NCI-H1417 treated with DMSO at 0.1 percent for 48 hours (cell line): ENCODE measurements around the gene NOC4L.

Experiments used
- DNase-seq: peaks from one replicate; lab custom pipeline; 2025; lab: John Stamatoyannopoulos, UW

NOC4L gene

GRCh38 chr12:132156573-132157325, 12.5 kb downstream of the NOC4L start:
- no peak for DNase-seq

- no peak for DNase-seq
Observed at GRCh38 chr12:132157733-132158409, 13.6 kb downstream of the NOC4L start.

DNA sequence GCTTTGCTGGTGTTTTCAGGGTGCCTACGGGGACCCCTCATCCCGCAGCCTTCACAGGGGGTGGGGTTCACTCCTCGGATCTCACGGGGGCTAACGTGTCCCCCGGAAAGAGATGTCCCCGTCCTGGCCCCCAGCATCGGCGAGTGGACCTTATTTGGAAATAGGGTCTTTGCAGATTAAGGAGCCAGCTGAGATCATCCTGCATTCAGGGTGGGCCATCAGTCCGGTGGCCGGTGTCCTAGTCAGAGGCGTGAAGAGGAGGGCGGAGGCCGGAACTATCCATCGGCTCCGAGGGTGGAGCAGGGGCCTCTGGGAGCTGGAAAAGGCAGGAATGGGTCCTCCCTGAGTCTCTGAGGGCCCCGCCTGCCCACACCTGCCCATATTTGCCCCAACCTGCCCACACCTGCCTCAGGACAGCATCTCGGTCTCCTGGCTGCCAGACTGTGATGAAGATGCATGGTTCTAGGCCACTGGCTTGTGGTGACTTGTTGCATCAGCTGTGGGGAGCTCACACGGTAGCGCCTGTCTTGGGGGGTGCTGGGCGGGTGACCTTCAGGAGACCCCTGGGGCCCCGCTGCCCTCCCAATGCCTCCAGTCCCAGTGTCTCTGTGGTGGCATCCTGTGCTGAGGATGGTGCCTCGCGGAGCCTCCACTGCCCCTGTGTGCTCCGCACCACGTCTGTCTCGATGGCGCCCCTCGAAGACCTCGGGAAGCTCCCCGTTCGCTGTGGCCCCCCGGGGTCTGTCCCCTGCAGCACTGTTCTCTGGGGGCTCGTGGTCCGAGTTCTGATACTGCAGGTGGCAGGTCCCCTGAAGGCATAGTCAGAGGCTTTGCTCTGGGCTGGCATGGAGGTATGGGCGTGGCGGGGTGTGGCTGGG, 14.7 kb downstream of the NOC4L start:
- DNase-seq: no peak

DNA sequence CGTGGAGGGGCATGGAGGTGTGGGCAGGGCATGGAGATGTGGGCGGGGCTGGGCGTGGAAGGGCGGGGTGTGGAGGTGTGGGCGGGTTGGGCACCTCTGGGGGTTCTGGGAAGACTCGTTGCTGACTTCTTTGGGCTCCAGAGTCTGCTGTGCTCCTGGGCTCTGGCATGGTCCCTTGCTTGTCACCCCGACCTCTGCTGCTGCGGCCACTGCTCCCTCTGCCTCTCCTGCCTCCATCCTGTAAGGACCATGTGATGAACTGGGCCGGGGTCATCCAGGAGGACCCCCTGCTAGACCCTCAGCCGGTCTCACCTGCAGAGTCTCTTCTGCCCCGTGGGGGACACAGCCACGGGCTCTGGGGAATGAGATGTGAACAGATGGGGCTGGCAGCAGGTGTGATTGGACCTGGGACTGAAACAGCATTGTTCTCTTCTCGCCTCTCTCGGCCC, 15.3 kb downstream of the NOC4L start:
- no peak for DNase-seq

GRCh38 chr12:132160016-132160415, 15.8 kb downstream of the NOC4L start:
- DNase-seq: no peak

DNA sequence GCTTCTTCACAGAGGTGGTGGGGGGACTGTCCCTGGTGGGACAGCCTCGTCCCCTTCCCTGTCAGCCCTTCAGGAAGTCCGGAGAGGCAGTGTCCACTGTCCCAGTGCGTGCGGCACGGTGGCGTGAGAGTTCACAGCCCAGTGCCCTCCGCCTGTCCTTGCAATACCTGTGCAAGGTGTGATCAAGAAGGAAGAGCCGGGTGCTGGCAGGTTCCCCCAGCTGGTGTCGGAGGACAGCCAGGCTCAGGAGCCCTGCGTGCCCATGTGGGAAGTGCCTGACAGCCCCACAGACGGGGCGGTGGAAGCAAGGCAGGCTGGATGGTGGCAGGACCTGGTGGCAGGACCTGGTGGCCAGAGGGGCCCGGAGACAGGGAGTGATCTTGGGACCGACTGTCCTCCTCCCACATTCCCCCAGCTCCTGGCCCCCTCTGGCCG, 16.4 kb downstream of the NOC4L start:
- DNase-seq: no peak

DNA sequence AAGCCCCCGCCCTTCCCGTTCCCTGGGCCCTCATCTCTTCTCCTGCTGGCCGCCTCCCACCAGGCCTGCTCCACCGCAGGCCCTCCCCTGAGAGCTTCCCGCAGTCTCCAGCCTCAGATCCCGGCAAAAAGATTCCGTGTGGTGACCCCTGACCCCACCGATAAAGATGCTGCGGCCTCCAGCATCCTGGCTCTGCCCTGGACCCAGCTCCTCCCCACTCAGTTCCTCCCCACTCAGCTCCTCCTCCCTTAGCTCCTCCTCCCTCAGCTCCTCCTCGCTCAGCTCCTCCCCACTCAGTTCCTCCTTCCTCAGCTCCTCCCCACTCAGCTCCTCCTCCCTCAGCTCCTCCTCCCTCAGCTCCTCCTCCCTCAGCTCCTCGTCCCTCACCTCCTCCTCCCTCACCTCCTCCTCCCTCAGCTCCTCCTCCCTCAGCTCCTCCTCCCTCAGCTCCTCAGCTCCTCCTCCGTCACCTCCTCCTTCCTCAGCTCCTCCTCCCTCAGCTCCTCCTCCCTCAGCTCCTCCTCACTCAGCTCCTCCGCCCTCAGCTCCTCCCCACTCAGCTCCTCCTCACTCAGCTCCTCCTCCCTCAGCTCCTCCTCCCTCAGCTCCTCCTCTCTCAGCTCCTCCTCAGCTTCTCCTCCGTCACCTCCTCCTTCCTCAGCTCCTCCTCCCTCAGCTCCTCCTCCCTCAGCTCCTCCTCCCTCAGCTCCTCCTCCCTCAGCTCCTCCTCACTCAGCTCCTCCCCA, 17.0 kb downstream of the NOC4L start:
- DNase-seq: no peak

- DNase-seq: no peak
Observed at GRCh38 chr12:132161796-132162507, 17.7 kb downstream of the NOC4L start.

DNA sequence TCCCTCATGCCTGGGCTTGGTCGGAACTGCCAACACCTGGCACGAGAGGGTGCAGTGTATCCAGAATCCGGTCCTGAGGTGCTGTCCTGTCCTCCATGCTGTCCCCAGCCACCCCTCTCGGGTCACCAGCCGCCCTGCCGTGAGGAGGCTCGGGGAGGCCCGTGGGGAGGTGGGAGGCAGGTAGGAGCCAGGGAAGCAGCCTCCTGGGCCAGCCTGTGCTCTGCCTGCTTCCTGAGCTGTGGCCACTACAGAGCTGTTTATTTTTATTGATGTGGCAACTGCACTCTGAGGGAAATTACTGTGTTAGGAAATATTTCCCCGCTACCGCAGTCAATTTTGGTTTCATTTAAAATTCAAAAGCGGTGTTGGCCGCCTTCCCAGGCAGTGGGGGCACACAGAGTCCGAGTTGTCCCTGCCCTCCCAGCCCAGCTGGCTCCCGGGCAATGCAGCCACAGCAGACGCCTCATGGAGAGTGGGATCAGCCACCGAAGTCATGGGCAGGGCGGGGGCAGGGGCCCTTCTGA, 18.3 kb downstream of the NOC4L start:
- no peak for DNase-seq

DNA sequence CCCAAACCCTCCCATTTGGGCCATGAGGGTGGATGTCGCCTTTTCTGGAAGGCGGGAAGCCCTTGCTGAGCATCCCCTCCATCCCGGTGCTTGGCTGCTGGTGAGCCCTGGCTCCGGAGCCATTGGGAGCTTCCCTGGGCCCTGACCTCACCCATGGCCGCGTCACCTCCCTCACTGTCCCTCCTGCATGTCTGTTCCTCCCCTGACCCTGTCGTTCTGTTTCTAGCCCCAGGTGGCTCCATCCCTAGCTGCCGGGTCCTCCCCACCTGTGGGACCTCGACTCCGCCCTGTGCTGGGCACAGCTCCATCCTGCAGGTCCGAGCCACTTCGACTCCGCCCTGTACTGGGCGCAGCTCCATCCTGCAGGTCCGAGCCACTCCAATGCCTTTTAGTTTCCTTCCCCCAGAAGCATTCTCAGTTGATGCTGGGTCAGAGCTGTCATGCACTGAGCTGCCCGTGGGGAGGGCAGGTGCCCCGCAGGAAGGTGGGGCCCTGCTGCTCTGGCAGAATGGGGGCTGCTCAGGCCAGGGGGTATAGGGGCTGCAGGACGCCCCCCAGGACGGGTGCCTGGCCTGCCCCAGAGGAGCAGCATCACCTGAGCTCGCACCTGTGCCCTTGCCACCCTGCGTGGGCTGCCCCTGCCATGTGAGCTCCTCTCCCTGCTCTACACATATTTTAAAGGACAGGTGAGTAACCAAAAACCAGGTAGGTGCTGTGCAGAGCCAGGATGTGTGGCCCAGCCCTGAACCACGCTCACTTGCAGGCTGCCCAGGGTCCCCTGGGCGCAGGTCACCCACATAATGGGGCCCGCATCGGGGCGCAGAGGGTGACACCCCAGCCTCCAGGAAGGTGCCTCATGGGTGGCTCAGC, 19.0 kb downstream of the NOC4L start:
- DNase-seq: no peak

GRCh38 chr12:132163911-132164288, 19.6 kb downstream of the NOC4L start:
- no peak for DNase-seq

GRCh38 chr12:132164426-132164825, 20.2 kb downstream of the NOC4L start:
- DNase-seq: no peak

- no peak for DNase-seq
Observed at GRCh38 chr12:132165584-132165983, 21.3 kb downstream of the NOC4L start.

- no peak for DNase-seq
Observed at GRCh38 chr12:132166093-132166492, 21.8 kb downstream of the NOC4L start.

DNA sequence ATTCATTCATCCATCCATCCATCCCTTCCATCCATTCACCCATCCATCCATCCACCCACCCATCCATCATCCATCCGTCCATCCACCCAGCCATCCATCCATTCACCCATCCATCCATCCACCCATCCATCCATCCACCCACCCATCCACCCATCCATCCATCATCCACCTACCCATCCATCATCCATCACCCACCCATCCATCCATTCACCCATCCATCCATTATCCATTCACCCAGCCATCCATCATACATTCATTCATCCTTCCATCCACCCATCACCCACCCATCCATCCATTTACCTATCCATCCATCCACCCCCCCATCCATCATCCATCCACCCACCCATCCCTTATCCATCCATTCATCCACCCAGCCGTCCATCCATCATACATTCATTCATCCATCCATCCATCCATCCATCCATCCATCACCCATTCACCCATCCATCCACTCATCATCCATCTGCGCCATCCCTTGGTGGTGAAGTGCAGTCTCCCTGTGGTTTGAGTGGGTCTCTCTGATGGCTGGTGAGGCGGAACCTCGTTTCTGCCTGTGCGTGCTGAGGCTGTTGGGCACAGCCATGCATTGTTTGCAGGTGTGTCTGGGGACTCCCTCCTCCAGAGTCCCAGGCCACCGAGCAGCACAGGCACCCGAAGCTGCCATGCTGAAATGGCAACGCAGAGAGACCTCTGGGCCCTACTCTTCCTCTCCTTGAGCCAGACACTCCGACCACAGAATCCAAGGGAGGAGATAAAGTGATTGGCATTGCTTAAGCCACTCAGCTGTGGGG, 22.7 kb downstream of the NOC4L start:
- DNase-seq: no peak

DNA sequence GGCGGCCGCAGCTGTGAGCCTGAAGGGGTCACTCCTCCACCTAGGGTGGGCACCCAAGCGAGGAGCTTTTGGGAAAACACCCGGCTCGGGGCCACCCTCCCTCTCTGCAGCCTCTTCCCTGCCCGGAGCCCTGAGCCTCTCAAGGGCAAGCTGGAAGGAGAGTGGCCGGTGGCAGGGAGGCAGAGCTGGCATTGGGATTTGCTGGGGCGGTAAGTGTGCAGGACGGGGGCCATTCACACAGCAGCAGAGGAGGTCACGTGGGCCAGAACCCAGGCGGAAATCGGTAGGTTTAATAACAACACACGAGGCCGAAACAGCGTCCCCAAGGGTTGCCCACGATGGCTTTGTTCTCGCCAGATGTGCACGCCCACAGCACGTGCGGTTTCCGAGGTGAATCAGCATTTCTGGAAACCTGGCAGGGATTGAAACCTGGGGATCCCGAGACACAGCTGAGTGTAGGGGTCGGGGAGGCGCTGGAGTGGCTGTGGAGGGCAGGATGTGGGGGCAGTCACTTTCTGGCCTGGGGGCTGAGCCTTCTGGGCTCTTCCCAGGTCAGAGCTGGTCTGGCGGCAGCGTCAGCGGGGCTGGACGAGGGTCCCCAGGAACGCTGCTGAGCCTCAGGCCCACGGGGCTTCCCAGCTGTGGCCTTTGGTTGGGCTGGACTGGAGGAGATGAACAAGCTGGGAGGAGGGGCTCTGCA, 23.5 kb downstream of the NOC4L start:
- no peak for DNase-seq

DNA sequence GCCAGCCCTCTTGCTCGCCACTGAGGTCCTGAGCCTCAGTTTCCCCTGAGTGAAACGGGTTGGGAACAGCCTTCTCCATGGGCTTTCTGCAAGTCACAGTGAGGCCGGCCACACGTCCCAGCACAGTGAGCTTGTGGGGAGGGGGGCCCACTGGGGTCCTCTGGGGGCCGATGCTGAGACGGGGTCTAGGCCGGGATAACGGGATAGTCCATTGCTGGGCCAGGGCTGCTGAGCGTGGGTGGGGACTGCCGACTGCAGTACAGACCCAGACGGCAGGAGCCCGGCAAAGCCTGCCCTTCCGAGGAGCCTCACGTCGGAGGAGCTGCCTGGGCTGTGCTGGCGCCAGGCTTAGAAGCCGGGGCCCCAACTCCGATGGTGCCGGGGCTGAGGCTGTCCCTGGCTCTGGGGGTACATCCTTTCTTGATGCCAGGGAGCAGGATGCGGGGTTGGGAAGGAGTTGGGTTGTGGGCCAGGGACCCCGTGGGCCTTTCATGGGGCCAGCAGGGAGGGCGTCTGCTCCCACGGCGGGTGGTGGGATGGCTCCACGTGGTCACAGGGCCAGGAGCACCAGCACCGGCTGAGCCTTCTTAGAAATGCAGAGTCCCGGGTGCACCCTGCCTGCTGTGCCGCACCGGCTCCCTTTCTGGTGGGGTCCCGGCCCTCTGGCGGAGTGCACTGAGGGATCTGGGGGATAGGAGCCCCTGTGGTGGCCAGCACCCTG, 24.2 kb downstream of the NOC4L start:
- no peak for DNase-seq

DNA sequence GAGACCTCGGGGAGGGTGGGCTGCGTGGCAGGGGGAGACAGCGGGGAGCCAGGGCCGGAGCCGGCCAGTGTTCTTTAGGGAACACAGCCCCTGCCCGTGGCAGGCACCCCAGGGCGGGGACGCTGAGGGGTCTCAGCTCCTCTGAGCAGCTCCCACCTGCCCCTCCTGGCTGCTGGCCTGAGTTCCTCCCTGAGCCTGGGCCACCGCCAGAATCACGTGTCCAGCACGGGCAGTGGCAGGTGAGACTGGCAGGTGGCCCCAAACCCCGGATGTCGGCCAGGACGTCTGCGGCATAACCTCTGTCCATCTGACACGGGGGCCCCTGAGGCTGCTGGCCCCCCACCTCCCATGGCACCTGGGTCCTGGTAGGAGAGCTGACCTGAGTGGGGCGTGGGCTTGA, 25.1 kb downstream of the NOC4L start:
- no peak for DNase-seq
